Activated T-helper 1 cell treated with anti-CD3 and anti-CD28 coated beads, Interleukin-2, amount 50 U/mL, for 16 hours (primary cell): ENCODE measurements around the gene SIPA1L3.
A peak's percentile ranks its signal among the peaks of the same experiment; 100 is the strongest.
"Not testable (repeated sequence)": the region's sequence is repeated elsewhere in the genome, so short reads cannot be mapped to it uniquely, and the experiment has no call there.

ENCODE experiments used
- DNase-seq, 2 donors: peaks; one replicate each; pipeline ENCODE4 v3.0.0-alpha.2; 2020; ENCODE audit warnings: low read depth in 1 of 2, low spot score in 1 of 2

SIPA1L3 gene

DNA sequence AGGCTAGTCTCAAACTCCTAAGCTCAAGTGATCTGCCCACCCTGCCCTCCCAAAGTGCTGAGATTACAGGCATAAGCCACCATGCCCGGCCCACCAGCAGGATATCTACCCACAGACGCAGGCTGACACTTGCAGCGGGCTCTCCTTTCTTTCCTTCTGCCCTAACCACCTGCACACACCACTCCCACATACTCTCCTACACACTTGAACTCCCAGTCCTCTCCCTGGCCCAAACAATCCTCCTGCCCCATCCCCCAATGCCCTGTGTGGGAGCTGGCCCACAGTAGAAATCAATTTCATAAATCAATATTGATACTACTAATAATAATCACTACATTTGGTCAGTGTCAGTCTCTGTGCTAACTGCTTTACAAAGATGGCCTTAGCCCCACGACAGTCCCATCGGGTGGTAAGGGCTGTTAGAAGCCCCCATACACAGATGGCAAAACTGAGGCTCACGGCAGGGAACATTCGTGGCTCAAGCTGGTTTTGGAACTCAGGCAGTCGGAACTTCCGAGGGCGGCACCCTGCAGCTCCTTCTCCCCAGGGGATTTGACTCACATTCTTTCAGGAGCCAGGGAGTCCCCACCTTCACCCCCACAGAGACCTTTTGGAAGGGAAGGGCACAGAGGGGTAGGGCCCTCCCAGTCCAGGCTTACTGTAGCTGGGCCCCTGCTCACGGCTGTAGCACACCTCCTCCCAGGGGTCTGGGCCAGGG is 320.4 kb downstream of the SIPA1L3 start:
- no peak for DNase-seq

DNA sequence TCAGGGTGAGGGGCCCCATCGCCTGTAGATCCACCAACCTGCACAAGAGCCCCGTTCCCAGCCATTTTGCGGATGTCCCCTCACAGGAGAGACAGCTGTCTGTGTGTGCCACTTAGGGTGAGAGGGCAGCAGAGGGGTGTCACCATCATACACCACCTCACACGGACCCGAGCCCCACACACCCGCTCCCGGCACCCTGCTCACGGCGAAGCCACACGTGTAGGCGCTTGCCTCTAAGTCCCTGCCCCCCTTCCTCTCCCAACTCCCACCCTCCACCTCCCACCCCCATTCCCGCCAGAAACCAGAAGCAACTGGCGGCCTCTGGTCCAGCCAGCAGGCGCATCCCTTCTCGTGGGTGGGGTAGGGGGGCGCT is 321.0 kb downstream of the SIPA1L3 start:
- no peak for DNase-seq

DNA sequence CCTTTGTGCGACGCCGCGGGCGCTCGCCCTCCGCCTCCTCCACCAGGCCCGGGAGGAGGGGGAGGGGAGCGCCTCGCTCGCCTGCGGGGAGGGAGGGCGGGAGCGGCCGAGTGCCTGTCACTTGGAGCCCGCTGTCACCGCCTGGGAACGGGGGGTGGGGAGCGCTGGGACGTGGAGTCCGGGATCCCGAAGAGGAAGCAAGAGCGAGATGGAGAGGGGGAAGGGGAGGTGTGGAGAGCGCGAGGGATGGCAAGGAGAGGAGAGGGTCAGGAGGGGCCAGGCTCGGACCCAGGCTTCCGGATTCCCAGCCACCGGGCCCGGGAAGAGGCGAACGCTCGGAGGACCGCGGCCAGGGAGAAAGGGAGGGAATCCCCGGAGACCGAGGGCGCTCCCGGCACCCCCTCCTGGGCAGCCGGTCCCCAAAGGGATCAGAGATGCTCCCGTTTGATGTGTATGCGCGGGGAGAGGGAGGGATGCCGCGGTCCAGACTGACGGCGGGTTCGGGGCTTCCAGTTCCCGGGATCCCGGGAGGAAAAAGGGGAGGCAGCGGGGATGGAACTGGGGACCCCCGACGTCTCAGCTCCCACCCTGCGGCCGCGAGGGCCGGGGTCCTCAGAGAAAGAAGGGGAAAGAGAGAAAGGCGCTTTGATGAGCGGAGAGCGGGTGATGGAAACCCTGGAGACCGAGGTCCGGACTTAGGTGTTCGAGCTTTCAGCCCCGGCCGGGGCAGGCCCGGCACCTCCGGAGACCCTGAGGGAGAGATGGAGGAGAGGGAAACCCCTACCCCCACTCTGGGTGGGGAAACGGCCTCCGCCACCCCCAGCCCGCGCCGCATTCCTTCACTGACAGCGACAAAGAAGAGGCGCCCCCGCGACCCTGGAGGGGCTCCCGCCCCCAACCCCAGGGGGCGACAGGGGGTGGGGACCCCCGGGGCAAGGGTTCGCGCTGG is 321.8 kb downstream of the SIPA1L3 start:
- DNase-seq: no peak

DNA sequence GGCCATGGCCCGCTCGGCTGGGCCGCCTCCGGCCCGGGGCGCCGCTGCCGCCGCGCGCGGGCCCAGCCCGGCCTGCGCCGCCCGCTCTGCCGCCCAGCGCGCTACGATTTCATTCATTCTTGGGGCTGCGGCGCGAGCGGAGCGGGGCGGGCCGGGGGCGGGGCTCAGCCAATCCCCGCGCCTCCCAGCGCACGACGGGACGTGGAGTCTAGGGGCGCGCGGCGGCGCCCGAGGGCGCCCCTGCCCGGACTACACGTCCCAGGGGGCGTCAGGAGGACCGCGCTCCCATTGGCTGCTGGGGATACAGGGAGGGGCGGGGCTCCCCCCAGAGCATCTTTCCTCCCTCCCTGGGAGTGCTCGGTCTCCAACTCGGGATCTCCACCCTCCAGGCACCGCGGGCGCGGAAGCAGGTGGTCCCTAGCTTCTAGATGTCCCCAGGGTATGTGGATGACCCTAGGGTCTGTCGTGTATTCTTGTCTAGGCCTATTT is 322.6 kb downstream of the SIPA1L3 start:
- DNase-seq: peak in 1 of 2 donors; percentile 40

DNA sequence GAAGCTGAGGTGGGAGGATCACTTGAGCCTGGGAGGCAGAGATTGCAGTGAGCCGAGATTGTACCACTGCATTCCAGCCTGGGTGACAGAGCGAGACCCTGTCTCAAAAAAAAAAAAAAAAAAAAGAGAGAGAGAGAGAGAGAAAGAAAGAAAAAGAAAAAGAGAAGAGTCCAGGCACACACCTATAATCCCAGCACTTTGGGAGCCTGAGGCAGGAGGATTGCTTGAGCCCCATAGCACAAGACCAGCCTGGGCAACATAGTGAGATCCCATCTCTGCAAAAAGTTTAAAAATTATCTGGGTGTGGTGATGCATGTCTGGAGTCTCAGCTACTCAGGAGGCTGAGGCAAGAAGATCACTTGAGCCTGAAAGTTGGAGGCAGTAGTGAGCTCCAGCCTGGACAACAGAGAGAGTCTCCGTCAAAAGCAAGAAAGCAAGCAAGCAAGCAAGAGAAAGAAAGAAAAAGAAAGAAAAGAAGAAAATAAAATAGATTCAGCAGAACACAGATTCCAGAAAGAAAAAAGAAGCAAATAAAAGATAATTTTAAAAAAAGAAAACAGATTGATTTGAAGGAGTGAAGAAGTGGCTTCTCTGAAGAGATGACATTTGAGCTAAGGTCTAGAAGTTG is 323.6 kb downstream of the SIPA1L3 start:
- DNase-seq: not testable (repeated sequence)

DNA sequence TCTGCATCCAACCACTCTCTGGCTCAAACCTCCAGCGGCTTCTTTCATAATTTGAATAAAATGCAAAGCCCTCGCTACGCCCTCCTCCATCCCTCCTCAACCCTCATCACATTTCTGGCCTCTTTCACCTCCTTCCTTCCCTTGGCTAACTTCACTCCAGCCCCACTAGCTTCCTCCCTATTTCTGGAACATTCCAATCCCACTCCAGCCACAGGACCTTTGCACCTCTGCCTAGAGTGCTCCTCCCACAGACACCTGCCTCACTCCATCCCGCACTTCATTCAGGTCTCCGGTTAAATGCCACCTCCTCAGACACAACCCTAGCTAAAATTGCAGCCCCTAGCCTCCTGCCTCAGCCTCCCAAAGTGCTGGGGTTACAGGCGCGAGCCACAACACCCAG is 324.9 kb downstream of the SIPA1L3 start:
- no peak for DNase-seq

DNA sequence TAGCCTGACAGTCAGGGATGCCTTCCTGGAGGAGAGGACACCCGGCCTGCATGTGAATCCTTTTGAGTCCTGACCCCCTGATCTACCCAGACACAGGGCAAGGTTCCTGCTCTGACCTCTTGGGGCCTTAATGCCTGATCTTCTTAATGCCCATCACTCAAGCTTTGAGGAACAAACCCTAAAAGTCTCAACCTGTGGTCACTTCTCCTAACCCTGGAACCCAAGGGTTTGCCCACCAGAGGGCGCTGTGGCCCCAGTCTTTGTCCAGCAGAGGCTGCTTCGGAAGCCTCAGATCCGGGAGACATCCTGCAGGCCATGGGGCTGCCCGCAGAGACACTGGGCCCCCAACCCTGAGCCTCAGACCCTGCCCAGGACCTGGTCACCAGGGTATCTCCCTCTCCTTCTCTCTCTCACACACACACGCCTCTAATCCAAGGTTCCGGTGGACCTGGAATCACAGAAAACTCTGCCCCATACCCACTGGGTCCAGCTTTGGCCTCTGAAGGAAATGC is 326.8 kb downstream of the SIPA1L3 start:
- peak; percentile 52 to 64 for DNase-seq

DNA sequence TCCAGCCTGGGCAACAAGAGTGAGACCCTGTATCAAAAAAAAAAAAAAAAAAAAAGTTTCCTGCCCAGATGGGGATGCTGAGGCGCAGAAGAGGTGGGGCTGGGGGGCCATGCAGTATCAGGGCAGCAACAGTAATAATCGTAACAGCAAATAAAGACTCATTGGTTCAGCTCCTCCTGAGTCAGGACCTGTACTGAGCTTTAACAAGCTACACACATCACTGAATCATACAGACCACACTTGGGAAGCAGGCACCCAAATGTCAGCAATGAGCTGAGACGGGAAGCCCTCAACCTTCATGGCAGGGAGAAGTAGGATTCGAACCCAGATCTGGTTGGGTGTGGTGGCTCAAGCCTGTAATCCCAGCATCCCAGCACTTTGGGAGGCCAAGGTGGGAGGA is 327.6 kb downstream of the SIPA1L3 start:
- DNase-seq: no peak

DNA sequence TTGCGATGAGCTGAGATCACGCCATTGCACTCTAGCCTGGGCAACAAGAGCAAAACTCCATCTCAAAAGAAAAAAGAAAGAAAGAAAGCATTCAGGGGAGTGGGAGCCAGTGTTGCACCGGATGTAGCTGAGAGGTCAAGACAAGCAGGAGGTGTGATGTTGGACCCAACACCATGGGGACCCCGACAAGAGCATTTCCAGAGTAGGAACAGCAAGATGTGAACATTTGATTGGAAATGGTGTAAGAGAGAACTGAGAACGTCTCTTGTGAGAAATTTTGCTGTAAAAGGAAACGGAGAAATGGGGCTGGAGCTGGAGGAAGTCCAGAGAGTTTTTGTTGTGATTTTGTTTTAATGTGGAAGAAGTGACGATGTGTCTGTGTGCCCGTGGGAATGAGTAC is 332.8 kb downstream of the SIPA1L3 start:
- no peak for DNase-seq

DNA sequence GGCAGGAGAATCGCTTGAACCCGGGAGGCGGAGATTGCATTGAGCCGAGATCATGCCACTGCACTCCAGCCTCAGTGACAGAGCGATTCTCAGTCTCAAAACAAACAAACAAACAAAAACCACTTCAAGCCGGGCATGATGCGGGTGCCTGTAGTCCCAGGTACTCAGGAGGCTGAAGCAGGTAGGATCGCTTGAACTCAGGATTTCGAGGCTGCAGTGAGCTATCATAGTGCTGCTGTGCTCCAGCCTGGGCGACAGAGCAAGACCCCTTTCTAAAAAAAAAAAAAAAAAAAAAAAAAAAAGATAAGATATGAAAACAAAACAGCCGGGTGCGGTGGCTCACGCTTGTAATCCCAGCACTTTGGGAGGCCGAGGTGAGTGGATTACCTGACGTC is 336.3 kb downstream of the SIPA1L3 start:
- no peak for DNase-seq

DNA sequence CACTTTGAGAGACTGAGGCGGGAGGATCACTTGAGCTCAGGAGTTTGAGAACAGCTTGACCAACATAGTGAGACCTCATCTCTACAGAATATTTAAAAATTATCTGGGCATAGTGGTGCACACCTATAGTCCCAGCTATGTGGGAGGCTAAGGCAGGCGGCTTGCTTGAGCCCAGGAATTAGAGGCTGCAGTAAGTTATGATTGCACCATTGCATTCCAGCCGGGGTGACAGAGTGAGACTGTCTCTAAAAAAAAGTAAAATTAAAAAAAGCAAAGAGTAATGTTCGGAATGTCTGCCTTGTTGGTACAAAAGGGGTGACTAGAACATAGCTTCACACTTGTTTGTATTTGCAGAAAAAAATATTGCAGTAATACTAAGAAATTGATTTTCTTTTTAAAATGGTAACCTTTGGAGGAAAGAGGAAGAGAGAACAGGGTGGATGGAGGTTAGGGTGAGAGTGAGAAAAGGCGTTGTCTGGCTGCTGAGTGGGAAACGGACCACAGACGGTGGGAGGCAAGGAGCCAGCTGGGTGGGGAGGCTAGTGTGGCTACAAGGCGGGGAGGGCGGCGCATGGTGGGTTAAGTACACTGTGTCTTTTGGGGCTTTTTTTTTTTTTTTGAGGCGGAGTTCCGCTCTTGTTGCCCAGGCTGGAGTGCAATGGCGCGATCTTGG is 339.0 kb downstream of the SIPA1L3 start:
- DNase-seq: no peak

DNA sequence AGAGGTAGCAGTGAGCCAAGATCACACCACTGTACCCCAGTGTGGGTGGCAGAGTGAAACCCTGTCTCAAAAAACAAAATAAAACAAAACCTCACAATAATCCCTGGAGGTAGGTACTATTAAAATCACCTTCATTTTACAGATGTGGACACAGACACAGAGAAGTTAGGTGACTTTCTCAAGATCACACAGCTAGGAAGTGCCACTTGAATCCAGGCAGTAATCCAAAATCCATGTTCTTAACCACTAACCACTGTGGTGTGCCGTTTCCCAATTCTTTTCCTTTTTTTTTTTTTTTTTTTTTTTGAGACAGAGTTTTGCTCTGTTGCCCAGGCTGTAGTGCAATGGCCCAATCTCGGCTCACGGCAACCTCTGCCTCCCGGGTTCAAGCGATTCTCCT is 340.1 kb downstream of the SIPA1L3 start:
- no peak for DNase-seq

DNA sequence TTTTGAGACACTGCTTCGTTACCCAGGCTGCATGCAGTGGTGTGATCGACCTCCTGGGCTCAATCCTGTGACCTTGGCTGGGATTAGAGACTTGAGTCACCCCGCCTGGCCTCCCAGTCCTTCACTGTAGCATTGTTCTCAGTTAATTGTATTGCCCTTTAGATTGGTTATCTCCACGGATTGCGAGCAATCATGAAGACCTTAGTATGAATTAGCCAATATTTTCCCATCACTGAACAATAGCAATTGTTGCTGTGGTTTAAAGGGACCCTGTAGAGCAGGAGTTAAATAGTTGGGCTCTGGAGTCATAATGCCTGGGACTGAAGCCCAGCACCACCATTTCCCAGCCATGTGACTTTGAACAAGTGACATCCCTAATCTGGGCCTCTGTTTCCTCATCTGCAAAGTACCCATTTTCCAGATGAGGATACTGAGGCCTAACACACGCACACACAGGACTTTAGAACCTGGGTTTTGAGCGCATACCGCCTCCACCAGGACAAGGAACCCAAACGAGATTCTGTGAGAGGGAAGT is 340.8 kb downstream of the SIPA1L3 start:
- no peak for DNase-seq

DNA sequence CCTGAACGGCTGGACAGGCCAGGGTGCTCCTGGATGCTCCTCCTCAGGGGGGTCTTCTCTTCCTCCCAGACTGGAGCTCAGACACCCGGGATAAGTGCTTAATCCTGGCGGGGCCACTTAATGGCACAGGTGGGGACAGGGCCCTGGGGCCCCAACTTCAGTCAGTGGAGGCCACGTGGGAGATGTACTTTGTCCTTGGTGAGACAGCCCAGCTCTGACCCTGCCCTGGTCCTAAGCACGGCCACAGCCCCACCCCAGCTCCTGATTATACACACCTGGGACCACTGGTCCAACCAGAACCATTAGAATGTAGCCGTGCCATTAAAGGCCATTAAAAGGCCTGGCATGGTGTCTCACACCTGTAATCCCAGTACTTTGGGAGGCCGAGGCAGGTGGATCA is 341.4 kb downstream of the SIPA1L3 start:
- DNase-seq: no peak

DNA sequence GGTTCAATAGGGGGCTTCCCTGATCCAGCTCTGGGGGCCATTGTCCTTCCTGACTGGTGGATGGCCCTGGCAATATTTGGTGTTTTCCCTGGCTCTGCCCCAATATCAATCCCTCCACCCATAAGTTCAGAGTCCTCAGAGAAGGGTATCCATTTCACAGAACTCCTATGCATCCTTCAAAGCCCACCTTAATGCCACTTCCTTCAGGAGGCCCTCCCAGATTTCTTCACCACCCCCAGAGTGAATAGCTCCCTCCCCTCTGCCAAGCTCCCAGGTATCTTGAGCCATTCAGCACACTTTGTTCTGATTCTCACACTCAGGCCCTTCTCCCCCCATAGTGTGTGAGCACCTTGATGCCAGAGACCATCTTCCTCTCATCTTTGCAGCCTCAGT is 343.4 kb downstream of the SIPA1L3 start:
- no peak for DNase-seq

DNA sequence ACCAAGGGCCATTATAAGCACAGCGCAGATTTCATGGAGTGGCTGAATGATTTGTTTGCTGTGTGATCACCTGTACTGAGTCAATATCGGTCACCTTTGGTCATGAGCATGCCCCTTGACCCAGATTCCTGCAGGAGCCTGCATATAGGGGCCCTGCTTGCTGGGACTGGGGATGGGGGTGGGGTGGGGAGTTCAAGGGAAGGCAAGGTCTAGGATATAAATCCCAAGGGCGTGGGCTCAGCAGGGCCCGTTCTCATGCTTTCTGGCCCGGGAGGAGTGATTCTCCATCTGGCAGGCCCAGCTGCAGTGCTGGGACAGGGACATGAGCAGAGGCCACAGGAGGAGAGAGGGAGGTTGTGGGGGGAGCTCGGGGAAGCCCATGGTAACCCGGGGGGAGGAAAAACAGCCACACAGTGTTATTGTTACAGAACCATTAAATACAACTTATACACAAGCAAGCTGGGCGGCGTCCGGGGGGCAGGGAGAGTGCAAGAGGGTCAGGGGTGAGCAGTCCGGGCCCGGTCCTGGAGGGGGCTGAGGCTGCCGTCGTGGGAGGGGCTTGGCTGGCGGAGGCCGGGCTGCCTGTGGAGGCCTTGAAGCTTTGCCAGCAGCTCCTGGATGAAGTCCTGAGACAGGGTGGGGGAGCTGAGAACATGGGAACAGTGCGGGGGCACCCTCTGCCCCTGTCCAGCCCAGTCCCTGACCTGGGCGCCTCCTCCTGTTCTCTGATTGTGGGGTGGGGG is 344.0 kb downstream of the SIPA1L3 start:
- DNase-seq: no peak

DNA sequence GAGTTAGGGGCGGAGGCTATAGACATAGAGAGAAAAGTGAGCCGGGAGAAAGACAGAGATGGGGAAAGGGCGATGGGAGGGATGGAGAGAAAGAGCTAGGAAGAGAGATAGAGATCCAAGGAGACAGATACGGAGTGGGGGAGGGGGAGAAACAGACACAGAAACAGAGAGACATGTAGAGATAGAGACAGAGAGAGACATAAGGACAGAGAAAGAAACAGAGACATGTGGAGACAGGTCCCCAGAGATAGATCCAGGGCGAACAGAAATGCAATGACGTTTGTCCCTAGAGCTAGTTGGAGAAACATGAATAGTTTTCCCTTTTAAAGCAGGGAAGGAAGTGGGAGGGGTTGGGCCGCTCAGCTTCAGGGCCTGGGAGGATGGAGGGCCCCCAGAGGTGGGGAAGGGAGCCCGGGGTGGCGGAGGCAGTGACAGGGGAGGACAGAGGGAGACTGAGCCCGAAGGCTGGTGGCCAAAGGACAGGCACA is 344.6 kb downstream of the SIPA1L3 start:
- DNase-seq: no peak

DNA sequence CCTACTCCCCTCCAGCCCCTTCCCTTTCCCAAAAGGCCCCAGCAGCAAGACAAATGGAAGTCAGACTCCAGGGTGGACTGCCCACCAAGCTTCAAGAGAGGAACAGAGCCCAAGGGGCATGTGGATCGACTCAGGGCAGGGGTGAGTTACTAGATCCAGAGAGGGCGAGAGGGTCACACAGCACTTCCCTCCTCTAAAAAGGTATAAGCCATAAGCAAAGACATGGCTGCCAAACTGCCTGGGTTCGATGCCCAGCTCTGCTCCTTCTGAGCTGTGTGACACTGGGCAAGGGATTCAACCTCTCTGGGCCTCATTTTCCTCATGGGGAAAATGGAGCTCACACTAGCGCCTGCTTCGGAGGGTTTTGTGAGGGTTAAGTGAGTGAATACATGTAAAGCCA is 345.4 kb downstream of the SIPA1L3 start:
- DNase-seq: no peak

DNA sequence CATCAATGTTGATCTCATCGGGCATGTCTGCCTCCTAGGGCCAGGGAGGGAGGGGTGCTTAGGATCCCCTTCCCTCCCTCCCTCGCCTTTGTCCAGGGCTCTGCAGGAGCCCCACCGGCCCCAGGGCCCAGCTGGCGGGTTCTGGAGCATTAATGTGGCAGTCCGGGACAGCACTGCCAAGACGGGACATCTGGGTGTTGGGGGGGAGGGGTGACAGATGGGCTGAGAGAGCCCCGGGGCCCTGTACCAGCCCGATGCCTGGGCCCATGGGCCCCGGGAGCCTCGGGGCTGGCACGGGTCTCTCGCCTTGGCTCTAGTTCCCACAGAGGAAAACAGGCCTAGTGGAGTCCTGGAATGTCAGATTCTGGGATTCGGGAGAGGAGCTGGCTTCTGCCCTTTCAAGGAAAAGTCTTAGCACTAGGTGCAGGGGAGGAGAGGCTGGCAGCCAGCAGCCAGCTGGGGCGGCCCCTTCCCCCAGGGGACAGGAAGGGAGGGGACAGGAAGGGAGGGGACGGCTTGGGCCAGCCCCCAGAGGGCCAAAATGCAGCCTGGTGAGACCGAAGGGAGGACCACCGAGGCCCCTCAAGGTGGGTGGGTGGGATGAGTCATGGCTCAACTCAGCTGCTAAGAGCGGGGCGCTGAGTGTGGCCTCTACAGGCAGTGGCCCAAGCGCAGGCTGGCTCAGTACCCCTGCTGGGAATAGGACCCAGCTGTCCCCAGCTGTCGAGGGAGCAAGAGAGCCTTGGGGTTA is 346.1 kb downstream of the SIPA1L3 start:
- DNase-seq: no peak
